GM06990 (cell line): ENCODE measurements around the gene PHPT1.
A peak's percentile ranks its signal among the peaks of the same experiment; 100 is the strongest.
"Not testable (repeated sequence)": the region's sequence is repeated elsewhere in the genome, so short reads cannot be mapped to it uniquely, and the experiment has no call there.

Experiments
- DNase-seq: peaks from one replicate; pipeline ENCODE4 v3.0.0-alpha.2; 2011; ENCODE audit not compliant: insufficient read length; ENCODE audit errors: extremely low read depth
- H3K27me3 ChIP-seq: replicated peaks from 2 replicates; pipeline ENCODE4 v1.6.0; 2011; ENCODE audit warnings: low read length; ENCODE audit not compliant: control insufficient read depth, insufficient read depth
- H3K36me3 ChIP-seq: 2 replicates; pipeline ENCODE4 v1.5.1; 2011; ENCODE audit warnings: low read length; ENCODE audit not compliant: control insufficient read depth, insufficient read depth
- H3K4me3 ChIP-seq: replicated peaks from 2 replicates; pipeline ENCODE4 v1.5.1; 2011; ENCODE audit warnings: low read depth, mild to moderate bottlenecking, control low read depth, low read length
- CTCF ChIP-seq: IDR thresholded peaks from 2 replicates; pipeline ENCODE4 v1.5.1; 2011; ENCODE audit warnings: low read length, control low read depth, mild to moderate bottlenecking, inconsistent platforms; ENCODE audit not compliant: insufficient read depth, poor library complexity, severe bottlenecking

Gene PHPT1

GRCh38 chr9:136849038-136849959, at the start of gene PHPT1:
PHPT1 (plus strand) TSS chr9:136849409; CDS start chr9:136849431, 22 bp downstream.
- H3K27me3 ChIP-seq, result no peaks in the 10 kb centered on the region
- peaks cover 19% of the 10 kb centered on the region for H3K36me3 ChIP-seq
- peak within 1 kb of the TSS; percentile 87 for H3K4me3 ChIP-seq
- TF ChIP-seq CTCF, result no peak
- peak; percentile 98 for DNase-seq

GRCh38 chr9:136799854-136800657, 49.2 kb upstream of the PHPT1 start:
- DNase-seq, result peak; percentile 85
- no peak for TF ChIP-seq CTCF
- no peaks in the 10 kb centered on the region; the same call in none of the 2 replicates for H3K36me3 ChIP-seq
- H3K27me3 ChIP-seq, result peaks cover 2% of the 10 kb centered on the region
- H3K4me3 ChIP-seq, result peak overlapping the region; percentile 46

GRCh38 chr9:136802321-136802720, 46.9 kb upstream of the PHPT1 start:
- no peak for DNase-seq
- TF ChIP-seq CTCF, result no peak
- H3K4me3 ChIP-seq, result no peak overlapping the region
- no peaks in the 10 kb centered on the region; the same call in none of the 2 replicates for H3K36me3 ChIP-seq
- peaks cover 2% of the 10 kb centered on the region for H3K27me3 ChIP-seq

- DNase-seq, H3K4me3 ChIP-seq, H3K36me3 ChIP-seq, H3K27me3 ChIP-seq: not testable (repeated sequence)
Observed at GRCh38 chr9:136803009-136803550, 46.1 kb upstream of the PHPT1 start.

- Histone ChIP-seq H3K27me3 (no peaks in the 10 kb centered on the region; the same call in 1 of the 2 replicates), H3K4me3 (no peak overlapping the region), H3K36me3 (no peaks in the 10 kb centered on the region; the same call in none of the 2 replicates)
- TF ChIP-seq CTCF, result no peak
- DNase-seq, result no peak
Observed at GRCh38 chr9:136803551-136804508, 45.4 kb upstream of the PHPT1 start.
